Calu3 (cell line): Measurements from ENCODE around the gene PHOSPHO1. TPM values are rescaled to one million over a fixed set of nuclear protein-coding genes. Genes with fewer than 3 reads are reported as not detected.

Experiments
- BruUV-seq: library from RNA; stranded (reverse); fragments of 400-500 nt; replicated peaks from 2 replicates; lab custom pipeline; 2021; lab: Mats Ljungman, UMichigan
- CTCF ChIA-PET: fragments of 300-600 bp; sonication (Branson Sonifier 250); formaldehyde crosslinking; loops from one replicate; lab custom pipeline; 2022; ENCODE audit warnings: antibody characterized with exemption; lab: Charles Lee
- DNase-seq: peaks from one replicate; pipeline ENCODE4 v3.0.0; 2022
- H3K27ac Mint-ChIP-seq: one replicate; pipeline ENCODE4 v1.8.0; 2022; ENCODE audit warnings: mixed read lengths; ENCODE audit not compliant: unreplicated experiment
- H3K27me3 Mint-ChIP-seq: one replicate; pipeline ENCODE4 v1.8.0; 2022; ENCODE audit warnings: mixed read lengths; ENCODE audit not compliant: unreplicated experiment
- H3K36me3 Mint-ChIP-seq: one replicate; pipeline ENCODE4 v1.8.0; 2022; ENCODE audit warnings: mild to moderate bottlenecking, moderate library complexity, mixed read lengths; ENCODE audit not compliant: insufficient read depth, unreplicated experiment
- H3K4me1 Mint-ChIP-seq: one replicate; pipeline ENCODE4 v1.8.0; 2022; ENCODE audit warnings: mild to moderate bottlenecking, low read depth, mixed read lengths; ENCODE audit not compliant: unreplicated experiment
- H3K4me3 Mint-ChIP-seq: one replicate; pipeline ENCODE4 v1.8.0; 2022; ENCODE audit warnings: mild to moderate bottlenecking, low read depth, moderate library complexity, mixed read lengths; ENCODE audit not compliant: unreplicated experiment
- H3K9me3 Mint-ChIP-seq: one replicate; pipeline ENCODE4 v1.8.0; 2022; ENCODE audit warnings: low read depth, mixed read lengths; ENCODE audit not compliant: unreplicated experiment
- intact Hi-C: fragments of 100-400 bp; cut with micrococcal nuclease; formaldehyde crosslinking; loops from one replicate; pipeline ENCODE4 v1.10.0; 2022; ENCODE audit not compliant: unreplicated experiment
- total RNA-seq: library from RNA; stranded (reverse); gene quantifications from 2 replicates; pipeline ENCODE4 v1.2.3, GENCODE V29; 2022
- TF ChIP-seq, protein P1 (sequence below): fragments of 200-600 bp; IDR thresholded peaks from one replicate; pipeline ENCODE4 v1.8.0; 2022; ENCODE audit warnings: antibody characterized with exemption; ENCODE audit not compliant: unreplicated experiment

Gene PHOSPHO1
- total RNA-seq, 1 experiment from 2014 or later = not detected

DNA sequence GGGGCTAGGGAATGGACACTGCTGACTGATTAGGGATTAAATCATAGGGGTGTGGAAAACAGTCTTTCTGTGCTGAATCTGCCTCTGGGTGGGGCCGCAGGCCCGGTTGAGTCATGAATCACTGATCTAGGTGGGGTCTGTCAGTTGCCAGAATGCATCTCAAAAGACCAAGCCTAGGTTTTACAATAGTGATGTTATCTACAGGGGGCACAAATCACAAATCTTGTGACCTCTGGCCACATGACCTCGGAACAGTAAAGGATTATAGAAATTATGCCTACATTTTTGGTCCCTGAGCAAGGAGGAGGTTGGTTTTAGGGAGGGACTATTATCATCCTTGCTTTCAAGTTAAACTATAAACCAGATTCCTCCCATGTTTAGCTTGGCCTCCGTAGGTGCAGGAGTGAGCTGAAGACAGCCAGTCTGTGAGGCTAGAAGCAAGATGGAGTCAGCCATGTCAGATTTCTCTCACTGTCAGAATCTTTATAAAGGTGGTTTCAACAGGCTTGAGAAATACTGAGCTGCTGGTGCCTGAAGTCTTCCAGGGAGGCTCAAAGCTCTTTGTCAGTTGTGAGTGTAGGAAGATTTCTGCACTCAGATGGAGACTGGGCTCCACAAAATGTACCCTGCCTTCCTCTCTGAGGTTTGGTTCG is 33.1 kb downstream of the PHOSPHO1 start:
- peaks cover 2% of the 10 kb centered on the region for H3K9me3 Mint-ChIP-seq
- CTCF ChIA-PET = interaction anchor here (1.2 to 1.8 kb wide), 2 partner anchors 10 to 30 kb away, joined by 4 read pairs; no protein-coding TSS in a partner anchor

DNA sequence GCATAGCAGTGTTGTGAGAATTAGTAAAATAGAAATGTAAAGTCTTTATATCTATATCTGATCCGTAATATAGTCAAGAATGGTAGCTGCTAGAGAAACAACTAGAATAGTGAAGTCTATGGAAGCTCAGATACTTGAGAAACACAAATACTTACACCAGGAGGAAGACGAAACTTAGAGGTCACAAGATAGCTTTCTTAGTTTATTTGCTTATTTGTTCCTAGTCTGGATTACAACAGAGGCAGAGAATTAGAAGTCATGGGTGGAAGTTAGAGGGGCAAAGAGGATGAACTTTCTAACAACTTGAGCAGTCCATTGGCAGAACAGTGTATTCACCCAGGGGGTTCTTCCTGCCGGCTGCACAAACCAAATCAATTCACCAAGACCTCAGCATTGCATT is 34.1 kb downstream of the PHOSPHO1 start:
- CTCF ChIA-PET = no interaction called here
- BruUV-seq = no TSS peak
- Mint-ChIP-seq H3K27ac (no peak overlapping the region), H3K9me3 (no peaks in the 10 kb centered on the region), H3K4me3 (no peak overlapping the region), H3K4me1 (peaks cover 9% of the 10 kb centered on the region), H3K36me3 (peaks cover 17% of the 10 kb centered on the region), H3K27me3 (peaks cover 18% of the 10 kb centered on the region)
- TF ChIP-seq, protein P1, sequence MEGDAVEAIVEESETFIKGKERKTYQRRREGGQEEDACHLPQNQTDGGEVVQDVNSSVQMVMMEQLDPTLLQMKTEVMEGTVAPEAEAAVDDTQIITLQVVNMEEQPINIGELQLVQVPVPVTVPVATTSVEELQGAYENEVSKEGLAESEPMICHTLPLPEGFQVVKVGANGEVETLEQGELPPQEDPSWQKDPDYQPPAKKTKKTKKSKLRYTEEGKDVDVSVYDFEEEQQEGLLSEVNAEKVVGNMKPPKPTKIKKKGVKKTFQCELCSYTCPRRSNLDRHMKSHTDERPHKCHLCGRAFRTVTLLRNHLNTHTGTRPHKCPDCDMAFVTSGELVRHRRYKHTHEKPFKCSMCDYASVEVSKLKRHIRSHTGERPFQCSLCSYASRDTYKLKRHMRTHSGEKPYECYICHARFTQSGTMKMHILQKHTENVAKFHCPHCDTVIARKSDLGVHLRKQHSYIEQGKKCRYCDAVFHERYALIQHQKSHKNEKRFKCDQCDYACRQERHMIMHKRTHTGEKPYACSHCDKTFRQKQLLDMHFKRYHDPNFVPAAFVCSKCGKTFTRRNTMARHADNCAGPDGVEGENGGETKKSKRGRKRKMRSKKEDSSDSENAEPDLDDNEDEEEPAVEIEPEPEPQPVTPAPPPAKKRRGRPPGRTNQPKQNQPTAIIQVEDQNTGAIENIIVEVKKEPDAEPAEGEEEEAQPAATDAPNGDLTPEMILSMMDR = no peak
- DNase-seq = no peak
- intact Hi-C loops = no loop called here

More for the DNA sequence above, 33.1 kb downstream of the PHOSPHO1 start:
- no peak overlapping the region for H3K27ac Mint-ChIP-seq
- peaks cover 9% of the 10 kb centered on the region for H3K4me1 Mint-ChIP-seq
- no TSS peak for BruUV-seq
- peaks cover 27% of the 10 kb centered on the region for H3K27me3 Mint-ChIP-seq
- peaks cover 8% of the 10 kb centered on the region for H3K36me3 Mint-ChIP-seq
- no peak for DNase-seq
- TF ChIP-seq, protein P1 = no peak
- H3K4me3 Mint-ChIP-seq = no peak overlapping the region
- intact Hi-C loops = no loop called here

DNA sequence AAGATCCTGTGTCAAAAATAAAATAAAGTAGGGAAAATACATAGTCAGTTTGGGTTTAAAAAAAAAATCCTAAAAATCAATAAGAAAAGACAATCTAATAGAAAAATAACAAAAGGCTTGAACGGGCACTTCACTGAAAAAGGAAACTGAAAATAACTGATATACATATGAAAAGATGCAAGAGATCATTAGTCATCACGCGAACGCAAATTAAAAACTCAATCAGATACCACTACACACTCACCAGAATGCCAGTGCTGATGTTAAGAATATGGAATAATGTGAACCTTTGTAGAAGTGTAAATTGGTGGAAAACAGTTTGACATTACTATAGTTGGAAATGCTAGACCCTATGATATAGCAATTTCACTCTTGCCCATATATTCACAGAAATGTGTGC is 34.8 kb downstream of the PHOSPHO1 start:
- H3K36me3 Mint-ChIP-seq = peaks cover 19% of the 10 kb centered on the region
- CTCF ChIA-PET = no interaction called here
- no peaks in the 10 kb centered on the region for H3K9me3 Mint-ChIP-seq
- intact Hi-C loops = no loop called here
- peaks cover 9% of the 10 kb centered on the region for H3K4me1 Mint-ChIP-seq
- H3K4me3 Mint-ChIP-seq = no peak overlapping the region
- TF ChIP-seq, protein P1 = no peak
- no TSS peak for BruUV-seq
- H3K27ac Mint-ChIP-seq = no peak overlapping the region
- no peak for DNase-seq
- H3K27me3 Mint-ChIP-seq = peaks cover 10% of the 10 kb centered on the region

DNA sequence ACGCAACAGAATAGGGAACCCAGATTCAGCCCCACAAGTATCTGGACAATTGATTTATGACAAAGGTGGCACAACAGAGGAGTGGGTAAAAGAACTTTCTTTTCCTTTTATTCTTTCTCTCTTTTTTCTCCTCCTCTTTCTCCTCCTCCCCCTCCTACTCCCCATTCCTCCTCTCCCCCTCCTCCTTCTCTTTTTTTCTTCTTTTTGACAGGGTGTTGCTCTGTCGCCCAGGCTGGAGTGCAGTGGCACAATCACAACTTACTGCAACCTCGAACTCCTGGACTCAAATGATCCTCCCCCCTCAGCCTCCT is 36.3 kb downstream of the PHOSPHO1 start:
- TF ChIP-seq, protein P1 = no peak
- H3K27ac Mint-ChIP-seq = no peak overlapping the region
- H3K9me3 Mint-ChIP-seq = no peaks in the 10 kb centered on the region
- H3K4me1 Mint-ChIP-seq = peaks cover 9% of the 10 kb centered on the region
- intact Hi-C loops = loop anchor here (5.0 kb wide), 1 partner anchor 33 kb away; no protein-coding TSS in a partner anchor
- no TSS peak for BruUV-seq
- no peak for DNase-seq
- CTCF ChIA-PET = no interaction called here
- no peaks in the 10 kb centered on the region for H3K27me3 Mint-ChIP-seq
- no peak overlapping the region for H3K4me3 Mint-ChIP-seq
- H3K36me3 Mint-ChIP-seq = peaks cover 19% of the 10 kb centered on the region
